GM12878 (cell line): ENCODE results near the gene CHAT.

Source experiments
- BACH1 ChIP-seq: fragments of 450-650 bp; IDR thresholded peaks from 2 replicates; pipeline ENCODE4 v1.6.1; 2017; ENCODE audit warnings: mild to moderate bottlenecking, borderline replicate concordance
- BRCA1 ChIP-seq: IDR thresholded peaks from 2 replicates; pipeline ENCODE4 v1.6.1; 2011; ENCODE audit warnings: low read depth, low read length, improper control_type of control experiment
- CBFB ChIP-seq: IDR thresholded peaks from 2 replicates; pipeline ENCODE4 v1.6.1; 2016; ENCODE audit warnings: antibody characterized with exemption, low read depth
- CHD2 ChIP-seq: IDR thresholded peaks from 2 replicates; pipeline ENCODE4 v1.6.1; 2011; ENCODE audit warnings: low read depth, low read length, improper control_type of control experiment, borderline replicate concordance
- CTCF ChIP-seq, 3 experiments: IDR thresholded peaks in 2 of 3; conservative IDR thresholded peaks in 1 of 3; 2 replicates each; pipeline ENCODE4 v1.5.1; 2011; ENCODE audit warnings: low read depth in 3 of 3, low read length in 3 of 3, mild to moderate bottlenecking in 3 of 3, control low read depth in 2 of 3, moderate library complexity in 2 of 3, inconsistent platforms in 1 of 3, mixed read lengths in 1 of 3; ENCODE audit not compliant: control insufficient read depth in 2 of 3, insufficient read depth in 1 of 3; ENCODE audit errors: extremely low read depth in 1 of 3
- ESRRA ChIP-seq: IDR thresholded peaks from 2 replicates; pipeline ENCODE4 v1.6.1; 2012; ENCODE audit warnings: mild to moderate bottlenecking, low read length, improper control_type of control experiment
- ETV6 ChIP-seq, 2 experiments: fragments of 450-650 bp in 1 of 2; IDR thresholded peaks in 1 of 2; conservative IDR thresholded peaks in 1 of 2; 2 replicates each; pipeline ENCODE4 v1.6.1; 2014; ENCODE audit warnings: antibody characterized with exemption in 1 of 2, borderline replicate concordance in 1 of 2, low read depth in 1 of 2, mild to moderate bottlenecking in 1 of 2, moderate library complexity in 1 of 2
- HCFC1 ChIP-seq: fragments of 150-350 bp; IDR thresholded peaks from 2 replicates; pipeline ENCODE4 v1.6.1; 2014; ENCODE audit warnings: low read length
- IRF3 ChIP-seq: fragments of 450-650 bp; IDR thresholded peaks from 2 replicates; pipeline ENCODE4 v1.6.1; 2014; ENCODE audit warnings: mild to moderate bottlenecking
- SMC3 ChIP-seq: IDR thresholded peaks from 2 replicates; pipeline ENCODE4 v1.6.1; 2011; ENCODE audit warnings: low read length, improper control_type of control experiment, borderline replicate concordance
- SP1 ChIP-seq: IDR thresholded peaks from one replicate; pipeline ENCODE4 v1.6.1; 2011; ENCODE audit warnings: low read depth, low read length
- TCF12 ChIP-seq: IDR thresholded peaks from 2 replicates; pipeline ENCODE4 v1.6.1; 2011; ENCODE audit warnings: low read depth, mild to moderate bottlenecking, low read length
- USF2 ChIP-seq: IDR thresholded peaks from 2 replicates; pipeline ENCODE4 v1.6.1; 2011; ENCODE audit warnings: low read depth, low read length, improper control_type of control experiment, borderline replicate concordance
- YY1 ChIP-seq: IDR thresholded peaks from 2 replicates; pipeline ENCODE4 v1.6.1; 2011; ENCODE audit warnings: low read depth, mild to moderate bottlenecking, low read length

GRCh38 chr10:49601857-49602256 is 12.0 kb upstream of the CHAT start:
- no peak for TF ChIP-seq CTCF (IDR thresholded peaks at IDR 0.05 in 2 of 3, conservative IDR thresholded peaks at IDR 0.05 in 1 of 3; ENCODE audit: control insufficient read depth in 2 of 3, extremely low read depth in 1 of 3, insufficient read depth in 1 of 3, low read depth in 3 of 3, low read length in 3 of 3)
- no peak for TF ChIP-seq CBFB
- TF ChIP-seq CHD2 = no peak
- no peak for TF ChIP-seq ETV6 (conservative IDR thresholded peaks at IDR 0.05 in 1 of 2, IDR thresholded peaks at IDR 0.05 in 1 of 2; ENCODE audit: borderline replicate concordance in 1 of 2, low read depth in 1 of 2)
- TF ChIP-seq SMC3 = no peak
- TF ChIP-seq ESRRA = no peak
- no peak for TF ChIP-seq HCFC1
- no peak for TF ChIP-seq TCF12
- TF ChIP-seq SP1 = no peak
- no peak for TF ChIP-seq BACH1
- no peak for TF ChIP-seq YY1
- TF ChIP-seq USF2 = no peak
- TF ChIP-seq BRCA1 = no peak
- TF ChIP-seq IRF3 = no peak
